NCI-H1417 (cell line): ENCODE results near the gene C5AR2.
"Not testable (repeated sequence)": the region's sequence is repeated elsewhere in the genome, so short reads cannot be mapped to it uniquely, and the experiment has no call there.

Source experiments
- DNase-seq, 3 experiments: peaks; one replicate each; lab custom pipeline; 2025; lab: John Stamatoyannopoulos, UW

C5AR2 gene

DNA sequence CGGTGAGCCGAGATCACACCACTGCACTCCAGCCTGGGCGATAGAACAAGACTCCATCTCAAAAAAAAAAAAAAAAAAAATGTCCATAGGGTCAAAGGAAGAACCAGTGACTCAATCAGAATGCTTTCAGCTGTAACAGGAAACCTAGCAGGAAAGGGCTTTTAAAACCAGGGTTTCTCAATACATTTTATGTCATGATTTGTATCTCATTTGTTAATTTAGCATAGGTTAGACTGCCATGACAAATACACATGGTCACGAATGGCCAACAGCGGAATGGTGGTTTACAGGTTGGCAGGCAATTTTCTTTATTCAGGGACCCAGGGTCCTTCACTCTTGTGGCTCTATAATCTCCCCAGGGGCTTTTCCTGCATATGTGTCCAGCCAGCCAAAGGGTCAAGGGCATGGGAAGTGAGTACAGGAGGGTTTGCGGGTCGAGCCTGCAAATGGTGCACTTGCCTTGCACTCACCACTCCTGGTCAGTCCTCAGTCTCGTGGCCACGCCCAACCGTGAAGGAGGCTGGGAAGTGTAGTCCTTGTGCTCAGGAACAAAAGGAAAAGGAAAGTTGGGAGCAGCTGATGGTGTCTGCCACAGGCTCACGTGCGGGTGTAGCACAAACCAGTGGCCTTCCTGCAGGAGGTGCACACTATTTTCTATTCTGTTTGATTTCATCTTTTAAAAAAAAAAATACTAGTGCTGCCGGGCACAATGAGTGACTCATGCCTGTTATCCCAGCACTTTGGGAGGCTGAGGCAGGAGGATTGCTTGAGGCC lies 32.0 kb downstream of the C5AR2 start:
- DNase-seq = peak in 1 of 3 experiments; percentile 1

DNA sequence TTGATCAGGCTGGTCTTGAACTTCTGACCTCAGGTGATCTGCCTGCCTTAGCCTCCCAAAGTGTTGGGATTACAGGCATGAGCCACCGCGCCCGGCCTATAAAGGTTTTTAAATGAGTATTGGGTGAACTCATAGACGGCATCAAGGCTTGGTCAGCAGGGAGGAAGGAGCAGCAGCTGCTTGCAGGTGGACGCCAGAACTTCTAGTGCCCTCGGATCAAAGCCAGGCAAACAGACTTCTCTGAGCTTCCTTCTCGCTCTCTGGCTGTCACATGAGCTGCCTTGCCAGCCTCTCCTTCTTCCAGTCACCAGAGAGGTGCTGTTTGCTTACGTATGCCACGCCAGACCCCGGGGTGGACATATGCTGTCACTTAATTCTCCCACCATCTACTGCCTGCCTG lies 33.5 kb downstream of the C5AR2 start:
- DNase-seq = not testable (repeated sequence)

- DNase-seq = no peak
Measured at GRCh38 chr19:47370045-47370611, 38.2 kb downstream of the C5AR2 start.

- DNase-seq = no peak
Measured at GRCh38 chr19:47371261-47371660, 39.3 kb downstream of the C5AR2 start.

DNA sequence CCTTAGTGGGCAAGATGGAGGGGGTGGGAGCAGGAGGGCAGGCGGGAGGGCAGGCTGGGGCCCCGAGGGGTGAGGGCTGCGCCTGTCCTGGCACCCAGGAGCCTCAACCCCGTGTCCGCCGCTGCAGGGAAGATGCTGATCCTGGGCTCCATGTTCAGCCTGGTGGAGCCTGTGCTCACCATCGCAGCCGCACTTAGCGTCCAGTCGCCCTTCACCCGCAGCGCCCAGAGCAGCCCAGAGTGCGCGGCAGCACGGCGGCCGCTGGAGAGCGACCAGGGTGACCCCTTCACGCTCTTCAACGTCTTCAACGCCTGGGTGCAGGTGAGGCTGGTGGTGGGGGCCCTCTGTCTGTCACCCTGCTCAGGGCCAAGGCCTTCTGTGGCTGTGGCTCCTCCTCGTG lies 40.6 kb downstream of the C5AR2 start:
- no peak for DNase-seq

GRCh38 chr19:47373246-47374240 lies 41.6 kb downstream of the C5AR2 start:
- no peak for DNase-seq

DNA sequence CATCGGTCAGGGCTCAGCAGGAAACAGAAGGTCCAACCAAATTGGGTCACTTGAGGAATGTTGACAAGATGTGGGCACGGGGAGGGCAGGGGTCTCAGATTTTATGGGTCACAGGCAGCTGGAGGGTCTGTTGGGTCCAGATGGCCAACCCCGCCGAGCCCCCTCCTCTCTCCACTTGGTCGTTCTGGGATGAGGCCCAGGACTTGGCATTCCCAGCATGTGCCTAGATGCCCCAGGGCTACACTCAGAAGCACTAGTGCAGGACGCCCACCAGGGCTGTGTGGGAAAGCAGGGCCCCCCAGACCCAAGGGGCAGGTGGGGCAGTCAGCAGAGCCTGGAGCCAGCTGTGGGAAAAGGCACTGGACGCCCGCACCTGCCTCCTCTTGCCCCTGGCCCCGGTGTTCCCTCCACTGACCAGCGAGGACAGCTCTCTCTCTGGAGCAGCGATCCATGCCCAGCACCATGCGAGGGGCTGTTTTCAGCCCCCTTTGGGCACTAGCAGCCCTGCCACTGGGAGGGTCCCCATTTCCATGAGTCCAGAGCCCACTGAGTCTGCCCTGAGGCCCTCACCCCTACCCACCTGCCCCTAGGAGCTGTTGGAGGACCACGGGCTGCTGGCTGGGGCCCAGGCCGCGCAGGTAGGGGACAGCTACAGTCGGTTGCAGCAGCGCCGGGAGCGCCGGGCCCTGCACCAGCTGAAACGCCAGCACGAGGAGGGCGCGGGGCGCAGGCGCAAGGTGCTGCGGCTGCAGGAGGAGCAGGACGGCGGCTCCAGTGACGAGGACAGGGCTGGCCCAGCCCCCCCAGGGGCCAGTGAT lies 43.1 kb downstream of the C5AR2 start:
- no peak for DNase-seq

DNA sequence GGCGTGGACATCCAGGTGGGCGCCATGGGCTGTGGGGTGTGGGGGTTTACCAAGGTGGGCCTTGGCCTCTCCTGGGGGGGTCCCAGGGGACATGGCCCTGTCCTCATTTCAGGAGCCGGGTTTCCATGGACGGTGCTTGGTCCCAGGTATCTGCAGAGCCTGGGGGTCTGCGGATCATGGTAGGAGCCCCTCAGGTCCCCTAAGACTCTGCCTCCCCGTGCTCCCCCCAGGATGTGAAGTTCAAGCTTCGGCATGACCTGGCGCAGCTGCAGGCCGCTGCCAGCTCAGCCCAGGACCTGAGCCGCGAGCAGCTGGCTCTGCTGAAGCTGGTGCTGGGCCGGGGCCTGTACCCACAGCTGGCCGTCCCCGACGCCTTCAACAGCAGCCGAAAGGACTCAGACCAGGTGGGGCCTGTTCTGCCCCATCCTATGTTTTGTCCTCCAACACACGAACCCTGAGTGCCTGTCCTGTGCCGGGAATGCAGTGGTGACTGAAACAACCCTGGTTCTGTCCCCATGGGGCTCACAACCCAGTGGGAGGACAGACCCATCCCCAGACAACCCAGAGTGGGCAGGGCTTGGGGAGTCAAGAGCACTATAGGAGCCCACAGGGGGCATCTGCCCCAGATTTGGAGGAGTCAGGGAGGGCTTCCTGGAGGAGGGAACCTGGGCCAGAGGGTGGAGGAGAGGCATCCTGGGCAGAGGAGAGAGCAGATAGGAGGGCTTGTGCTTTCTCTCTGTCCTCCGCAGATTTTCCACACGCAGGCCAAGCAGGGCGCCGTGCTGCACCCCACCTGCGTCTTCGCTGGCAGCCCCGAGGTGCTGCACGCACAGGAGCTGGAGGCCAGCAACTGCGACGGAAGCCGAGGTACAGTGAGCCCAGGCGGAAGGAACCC lies 44.0 kb downstream of the C5AR2 start:
- no peak for DNase-seq

- DNase-seq = no peak
Measured at GRCh38 chr19:47376589-47377144, 44.7 kb downstream of the C5AR2 start.

GRCh38 chr19:47377208-47377701 lies 45.3 kb downstream of the C5AR2 start:
- DNase-seq = peak in 2 of 3 experiments; percentile 53 to 79

- peak in 1 of 3 experiments; percentile 57 for DNase-seq
Measured at GRCh38 chr19:47377801-47378200, 45.8 kb downstream of the C5AR2 start.

- no peak for DNase-seq
Measured at GRCh38 chr19:47378246-47378645, 46.3 kb downstream of the C5AR2 start.

- DNase-seq = peak in 2 of 3 experiments; percentile 26 to 55
Measured at GRCh38 chr19:47379381-47379938, 47.5 kb downstream of the C5AR2 start.

DNA sequence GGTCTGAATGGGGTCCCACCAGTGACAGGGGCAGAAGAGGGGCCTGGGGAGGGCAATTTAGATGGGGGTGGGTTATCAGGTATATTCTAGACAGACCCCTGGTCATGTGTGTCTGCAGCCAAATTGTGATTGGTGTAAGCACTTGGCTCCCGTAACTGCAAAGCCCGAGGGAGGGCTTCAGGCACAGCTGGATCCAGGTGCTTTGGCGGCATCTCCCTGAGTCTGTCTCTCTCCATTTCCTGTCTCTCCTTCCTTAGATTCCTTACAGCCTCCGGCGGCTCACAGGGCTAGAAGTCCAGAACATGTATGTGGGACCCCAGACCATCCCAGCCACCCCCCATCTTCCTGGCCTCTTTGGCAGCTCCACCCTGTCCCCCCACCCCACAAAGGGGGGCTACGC lies 48.6 kb downstream of the C5AR2 start:
- no peak for DNase-seq

GRCh38 chr19:47381121-47381520 lies 49.1 kb downstream of the C5AR2 start:
- DNase-seq = no peak

DNA sequence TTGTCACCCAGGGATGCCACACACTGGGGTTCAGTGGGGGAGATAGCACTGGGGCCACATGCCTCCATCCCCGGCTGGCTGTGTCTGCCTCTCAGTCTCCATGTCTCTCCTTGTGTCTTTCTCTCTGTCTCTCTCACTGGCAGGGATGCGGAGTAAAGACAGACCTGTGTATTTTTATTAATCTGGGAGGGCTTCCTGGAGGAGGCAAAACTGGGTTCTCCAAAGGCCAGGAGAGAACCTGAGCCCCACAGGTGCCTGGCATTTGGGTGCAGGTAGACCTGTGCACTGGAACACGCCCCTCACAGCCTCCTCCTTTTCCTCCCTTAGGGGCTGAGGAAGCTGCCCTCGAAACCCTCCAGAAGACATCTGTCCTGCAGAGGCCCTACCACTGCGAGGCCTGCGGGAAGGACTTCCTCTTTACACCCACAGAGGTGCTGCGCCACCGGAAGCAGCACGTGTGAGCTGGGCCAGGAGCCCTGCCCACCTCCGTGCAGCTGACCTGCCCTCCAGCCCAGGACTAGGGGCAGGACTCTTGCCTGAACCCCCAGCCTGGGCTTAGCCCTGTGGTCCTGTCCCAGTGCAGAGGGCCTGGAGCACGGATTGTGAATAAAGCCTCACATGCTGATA lies 49.8 kb downstream of the C5AR2 start:
- no peak for DNase-seq

DNA sequence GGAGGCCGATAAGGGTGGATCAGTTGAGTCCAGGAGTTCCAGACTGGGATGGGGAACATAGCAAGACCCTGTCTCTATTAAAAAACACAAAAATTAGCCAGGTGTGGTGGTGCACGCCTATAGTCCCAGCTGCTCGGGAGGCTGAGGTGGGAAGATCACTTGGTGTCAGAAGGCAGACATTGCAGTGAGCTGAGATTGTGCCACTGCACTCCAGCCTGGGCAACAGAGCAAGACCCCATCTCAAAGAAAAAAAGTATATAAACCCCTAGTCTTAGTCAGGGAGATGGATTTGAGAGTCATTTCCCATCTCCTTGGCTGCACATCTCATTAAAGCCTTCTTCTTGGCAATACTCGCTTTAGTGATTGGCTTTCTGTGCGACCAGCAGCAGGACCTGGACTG lies 51.9 kb downstream of the C5AR2 start:
- not testable (repeated sequence) for DNase-seq

- DNase-seq = not testable (repeated sequence)
Measured at GRCh38 chr19:47384533-47384932, 52.6 kb downstream of the C5AR2 start.

DNA sequence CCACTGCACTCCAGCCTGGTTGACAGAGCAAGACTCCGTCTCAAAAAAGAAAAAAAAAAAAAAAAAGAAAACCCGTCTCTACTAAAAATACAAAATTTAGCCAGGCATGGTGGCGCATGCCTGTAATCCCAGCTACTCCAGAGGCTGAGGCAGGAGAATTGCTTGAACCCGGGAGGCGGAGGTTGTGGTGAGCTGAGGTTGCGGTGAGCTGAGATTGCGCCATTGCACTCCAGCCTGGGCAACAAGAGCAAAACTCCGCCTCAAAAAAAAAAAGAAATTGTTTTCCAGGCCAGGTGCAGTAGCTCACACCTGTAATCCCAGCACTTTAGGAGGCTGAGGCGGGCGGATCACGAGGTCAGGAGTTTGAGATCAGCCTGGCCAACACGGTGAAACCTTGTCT lies 54.6 kb downstream of the C5AR2 start:
- not testable (repeated sequence) for DNase-seq
